Vagina (tissue), 2 donors: Measurements from ENCODE around the gene ACOT13. TPM values are rescaled to one million over a fixed set of nuclear protein-coding genes. Genes with fewer than 3 reads are reported as not detected.

Experiments used
- DNase-seq, 2 donors: peaks; one replicate each; pipeline ENCODE4 v3.0.0-alpha.2; 2017; ENCODE audit errors: extremely low spot score in 2 of 2
- H3K27ac ChIP-seq: fragments of 200-600 bp; sonication (generic); one replicate; pipeline ENCODE4 v1.5.1; 2019
- H3K27me3 ChIP-seq: fragments of 200-600 bp; sonication (generic); one replicate; pipeline ENCODE4 v1.5.1; 2019
- H3K36me3 ChIP-seq, 2 donors: fragments of 200-600 bp; sonication (generic); one replicate each; pipeline ENCODE4 v1.5.1; 2017 to 2019
- H3K4me1 ChIP-seq: fragments of 200-600 bp; sonication (generic); one replicate; pipeline ENCODE4 v1.5.1; 2019
- H3K4me3 ChIP-seq, 2 donors: fragments of 200-600 bp; sonication (generic); 1 replicate in 1 of 2; 2 replicates in 1 of 2; pipeline ENCODE4 v1.5.1; 2016 to 2019
- H3K9me3 ChIP-seq: fragments of 200-600 bp; sonication (generic); one replicate; pipeline ENCODE4 v1.5.1; 2019
- CTCF ChIP-seq, 3 experiments: fragments of 450-650 bp in 2 of 3; fragments of 200-600 bp in 1 of 3; sonication (generic) in 1 of 3; IDR thresholded peaks; one replicate each; pipeline ENCODE4 v1.5.1; 2017 to 2019; ENCODE audit warnings: antibody characterized with exemption in 3 of 3, mild to moderate bottlenecking in 2 of 3, moderate library complexity in 2 of 3
- POLR2A ChIP-seq, 2 donors: fragments of 450-650 bp; IDR thresholded peaks; one replicate each; pipeline ENCODE4 v1.6.1; 2017; ENCODE audit warnings: antibody characterized with exemption in 2 of 2, mild to moderate bottlenecking in 2 of 2, moderate library complexity in 2 of 2
- POLR2AphosphoS5 ChIP-seq, 2 donors: sonication (generic); formaldehyde crosslinking; IDR thresholded peaks; one replicate each; pipeline ENCODE4 v1.9.0; 2017; ENCODE audit warnings: antibody characterized with exemption in 2 of 2, mild to moderate bottlenecking in 2 of 2, low read depth in 1 of 2; ENCODE audit not compliant: insufficient read depth in 1 of 2
- intact Hi-C: fragments of 100-400 bp; cut with DNase I; formaldehyde crosslinking; loops from one replicate; pipeline ENCODE4 v1.15.1; 2023
- total RNA-seq: library from RNA; depleted of rRNA; stranded (reverse); fragments of >200 nt; gene quantifications from one replicate; pipeline ENCODE4 v1.2.3, GENCODE V29; 2016

Gene ACOT13
- total RNA-seq = 4.4 TPM

- TF ChIP-seq POLR2A (IDR thresholded peaks at IDR 0.05) (peak in 1 of 2 donors; percentile 75), CTCF (IDR thresholded peaks at IDR 0.05) (peak in 2 of 3 experiments; percentile 20 to 39), POLR2AphosphoS5 (IDR thresholded peaks at IDR 0.05; ENCODE audit: insufficient read depth in 1 of 2, low read depth in 1 of 2) (peak; percentile 96 to 98)
- H3K27ac ChIP-seq = peak within 1 kb of the TSS; percentile 91
- peak within 1 kb of the TSS; percentile 75 to 90 for H3K4me3 ChIP-seq
- intact Hi-C loops = loop anchor here (2.0 kb wide), 1 partner anchor 54 kb away; no protein-coding TSS in a partner anchor
- peaks cover 39% of the 10 kb centered on the region for H3K4me1 ChIP-seq
- H3K27me3 ChIP-seq = no peaks in the 10 kb centered on the region
- peak in 1 of 2 donors; percentile 96 for DNase-seq
- H3K9me3 ChIP-seq = no peaks in the 10 kb centered on the region
- H3K36me3 ChIP-seq = peaks cover 0 to 6% of the 10 kb centered on the region in 2 donors
Measured at GRCh38 chr6:24666641-24667377, at the start of gene ACOT13, which contains the start of gene TDP2. Gene ACOT13, plus strand, starts transcription at chr6:24667077. Its CDS starts 187 bp downstream, at chr6:24667264. Gene TDP2, minus strand, starts transcription at chr6:24666899. Its CDS starts 37 bp downstream, at chr6:24666862.

DNA sequence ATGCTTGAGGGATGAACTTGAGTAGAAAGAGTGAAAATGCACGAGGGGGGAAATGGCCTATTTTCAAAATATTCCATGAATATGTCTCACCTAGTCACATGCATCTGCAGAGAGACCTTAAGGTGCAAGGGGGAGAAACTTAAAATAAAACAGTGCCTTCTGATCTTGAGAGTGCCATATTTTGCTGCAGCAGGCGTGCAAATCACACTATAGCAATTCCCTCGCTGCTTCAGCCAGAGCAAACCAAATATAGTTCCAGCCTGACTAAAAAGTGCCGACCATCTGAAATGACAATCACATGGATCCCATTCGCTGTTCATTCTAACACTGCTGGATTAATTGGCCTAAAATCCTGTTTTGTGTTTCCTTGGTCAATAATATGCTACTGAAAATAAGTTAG lies 47.2 kb upstream of the ACOT13 start:
- Histone ChIP-seq H3K4me1 (no peaks in the 10 kb centered on the region), H3K36me3 (no peaks in the 10 kb centered on the region), H3K27me3 (no peaks in the 10 kb centered on the region), H3K27ac (no peak overlapping the region), H3K9me3 (no peaks in the 10 kb centered on the region), H3K4me3 (no peak overlapping the region)
- no peak for DNase-seq
- TF ChIP-seq POLR2A (IDR thresholded peaks at IDR 0.05) (no peak), CTCF (IDR thresholded peaks at IDR 0.05) (no peak), POLR2AphosphoS5 (IDR thresholded peaks at IDR 0.05; ENCODE audit: insufficient read depth in 1 of 2, low read depth in 1 of 2) (no peak)
- intact Hi-C loops = no loop called here

- no peak for TF ChIP-seq CTCF (IDR thresholded peaks at IDR 0.05)
- no peak for TF ChIP-seq POLR2A (IDR thresholded peaks at IDR 0.05)
- no peak for TF ChIP-seq POLR2AphosphoS5 (IDR thresholded peaks at IDR 0.05; ENCODE audit: insufficient read depth in 1 of 2, low read depth in 1 of 2)
- H3K4me3 ChIP-seq = no peak overlapping the region
Measured at GRCh38 chr6:24620637-24621036, 46.2 kb upstream of the ACOT13 start.

GRCh38 chr6:24621626-24622289 lies 45.1 kb upstream of the ACOT13 start:
- TF ChIP-seq CTCF (IDR thresholded peaks at IDR 0.05) (no peak), POLR2A (IDR thresholded peaks at IDR 0.05) (no peak)

More at GRCh38 chr6:24620637-24621036, 46.2 kb upstream of the ACOT13 start:
- H3K9me3 ChIP-seq = no peaks in the 10 kb centered on the region
- intact Hi-C loops = no loop called here
- no peaks in the 10 kb centered on the region for H3K4me1 ChIP-seq
- H3K27me3 ChIP-seq = no peaks in the 10 kb centered on the region
- H3K27ac ChIP-seq = no peak overlapping the region
- no peak for DNase-seq
- H3K36me3 ChIP-seq = no peaks in the 10 kb centered on the region

More at GRCh38 chr6:24621626-24622289, 45.1 kb upstream of the ACOT13 start:
- H3K27me3 ChIP-seq = no peaks in the 10 kb centered on the region
- H3K27ac ChIP-seq = no peak overlapping the region
- intact Hi-C loops = no loop called here
- H3K4me1 ChIP-seq = no peaks in the 10 kb centered on the region
- DNase-seq = no peak
- no peaks in the 10 kb centered on the region for H3K36me3 ChIP-seq
- no peak overlapping the region for H3K4me3 ChIP-seq
- H3K9me3 ChIP-seq = no peaks in the 10 kb centered on the region
